GM20431 (cell line): ENCODE results near the gene POP5.
"Not testable (repeated sequence)": the region's sequence is repeated elsewhere in the genome, so short reads cannot be mapped to it uniquely, and the experiment has no call there.

Experiments
- in situ Hi-C: fragments of 300-500 bp; cut with MseI, MboI; formaldehyde crosslinking; loops from one replicate; pipeline ENCODE4 v1.15.0; 2020; ENCODE audit warnings: low sequenced_read_pairs; ENCODE audit not compliant: unreplicated experiment

POP5 gene

GRCh38 chr12:120539303-120539702 lies 41.9 kb downstream of the POP5 start:
- in situ Hi-C loops: no loop called here

GRCh38 chr12:120538281-120539156 lies 42.7 kb downstream of the POP5 start:
- in situ Hi-C loops: no loop called here

GRCh38 chr12:120537856-120538220 lies 43.4 kb downstream of the POP5 start:
- in situ Hi-C loops: no loop called here

- in situ Hi-C loops: no loop called here
Observed at GRCh38 chr12:120536064-120536791, 45.0 kb downstream of the POP5 start.

GRCh38 chr12:120534703-120535655 lies 46.2 kb downstream of the POP5 start:
- in situ Hi-C loops: no loop called here

- in situ Hi-C loops: no loop called here
Observed at GRCh38 chr12:120534203-120534702, 46.9 kb downstream of the POP5 start, which contains the start of gene RNF10. RNF10 (plus strand) TSS chr12:120534356; CDS start chr12:120534812, 456 bp downstream.

GRCh38 chr12:120532701-120533238 lies 48.4 kb downstream of the POP5 start:
- in situ Hi-C loops: no loop called here

- in situ Hi-C loops: not testable (repeated sequence)
Observed at GRCh38 chr12:120530418-120530761, 50.8 kb downstream of the POP5 start.

GRCh38 chr12:120529641-120530417 lies 51.4 kb downstream of the POP5 start:
- in situ Hi-C loops: no loop called here

GRCh38 chr12:120528861-120529525 lies 52.2 kb downstream of the POP5 start, which contains the start of gene COQ5:
COQ5 (minus strand) TSS chr12:120529158; CDS start chr12:120529141, 17 bp downstream.
- in situ Hi-C loops: no loop called here
